SK-N-SH (cell line): Measurements from ENCODE around the gene FREY1. TPM values are rescaled to one million over a fixed set of nuclear protein-coding genes. Genes with fewer than 3 reads are reported as not detected.

Experiments
- CTCF ChIA-PET: fragments of 300-600, 350-600 bp; formaldehyde crosslinking; extraction: SDS; loops from one replicate; lab custom pipeline; 2021; lab: Yijun Ruan, JAX
- POLR2A ChIA-PET: fragments of 350-600 bp; sonication (Branson Sonifier 250); formaldehyde crosslinking; extraction: SDS; loops from one replicate; lab custom pipeline; 2020; ENCODE audit warnings: antibody characterized with exemption, inconsistent platforms; lab: Yijun Ruan, JAX
- DNase-seq: peaks from one replicate; pipeline ENCODE4 v3.0.0; 2012
- H2AFZ ChIP-seq: fragments of 200-600 bp; sonication (generic); 2 replicates; pipeline ENCODE4 v1.8.1; 2016; ENCODE audit warnings: antibody characterized with exemption, mild to moderate bottlenecking, low read depth
- H3F3A ChIP-seq: fragments of 200-600 bp; sonication (generic); replicated peaks from 2 replicates; pipeline ENCODE3; 2016; ENCODE audit warnings: antibody characterized with exemption, mild to moderate bottlenecking; ENCODE audit not compliant: insufficient read depth
- H3K27ac ChIP-seq, 2 experiments: fragments of 200-500 bp in 1 of 2; fragments of 200-600 bp in 1 of 2; sonication (Bioruptor generic) in 1 of 2; sonication (generic), shearing (Covaris generic) in 1 of 2; 2 replicates each; pipeline versions ENCODE4 v1.5.1 to v1.6.1; 2014 to 2016; ENCODE audit warnings: low read depth in 2 of 2, inconsistent platforms in 1 of 2, low read length in 1 of 2, mild to moderate bottlenecking in 1 of 2, mixed read lengths in 1 of 2
- H3K27me3 ChIP-seq: fragments of 200-600 bp; sonication (generic), shearing (Covaris generic); 2 replicates; pipeline ENCODE4 v1.6.1; 2016; ENCODE audit warnings: mixed run types; ENCODE audit not compliant: insufficient read depth
- H3K36me3 ChIP-seq, 2 experiments: fragments of 200-500 bp in 1 of 2; fragments of 200-600 bp in 1 of 2; sonication (Bioruptor generic) in 1 of 2; sonication (generic) in 1 of 2; replicated peaks in 1 of 2; 2 replicates each; pipeline versions ENCODE3 to v1.5.1; 2014 to 2016; ENCODE audit warnings: low read length in 1 of 2, mild to moderate bottlenecking in 1 of 2; ENCODE audit not compliant: insufficient read depth in 2 of 2, control insufficient read depth in 1 of 2
- H3K4me1 ChIP-seq, 2 experiments: fragments of 200-500 bp in 1 of 2; fragments of 200-600 bp in 1 of 2; sonication (Bioruptor generic) in 1 of 2; sonication (generic), shearing (Covaris generic) in 1 of 2; 2 replicates each; pipeline versions ENCODE4 v1.5.1 to v1.6.1; 2014 to 2016; ENCODE audit warnings: low read depth in 1 of 2, low read length in 1 of 2, mixed run types in 1 of 2; ENCODE audit not compliant: insufficient read depth in 2 of 2, control insufficient read depth in 1 of 2
- H3K4me2 ChIP-seq: fragments of 200-600 bp; sonication (generic), shearing (Covaris generic); 2 replicates; pipeline ENCODE4 v1.6.1; 2017; ENCODE audit warnings: mixed run types
- H3K4me3 ChIP-seq, 2 experiments: fragments of 200-500 bp in 1 of 2; fragments of 200-600 bp in 1 of 2; sonication (Bioruptor generic) in 1 of 2; sonication (generic), shearing (Covaris generic) in 1 of 2; 2 replicates each; pipeline versions ENCODE4 v1.5.1 to v1.8.1; 2014 to 2016; ENCODE audit warnings: low read depth in 2 of 2, inconsistent platforms in 1 of 2, low read length in 1 of 2, mild to moderate bottlenecking in 1 of 2, mixed read lengths in 1 of 2, moderate library complexity in 1 of 2
- H3K79me2 ChIP-seq: fragments of 200-600 bp; sonication (generic); 2 replicates; pipeline ENCODE4 v1.8.1; 2017; ENCODE audit warnings: mild to moderate bottlenecking; ENCODE audit not compliant: insufficient read depth
- H3K9ac ChIP-seq: fragments of 200-600 bp; sonication (generic); 2 replicates; pipeline ENCODE4 v1.6.1; 2017; ENCODE audit warnings: mixed run types
- H3K9me2 ChIP-seq: fragments of 200-600 bp; sonication (generic); 2 replicates; pipeline ENCODE4 v1.6.1; 2017; ENCODE audit warnings: mixed run types
- H3K9me3 ChIP-seq: fragments of 200-600 bp; sonication (generic); 2 replicates; pipeline ENCODE4 v1.6.1; 2017; ENCODE audit warnings: mixed run types, mild to moderate bottlenecking, moderate library complexity
- H4K20me1 ChIP-seq: fragments of 200-600 bp; sonication (generic); 2 replicates; pipeline ENCODE4 v1.6.1; 2017; ENCODE audit warnings: mild to moderate bottlenecking, mixed run types; ENCODE audit not compliant: insufficient read depth
- CHD2 ChIP-seq: fragments of 150-350 bp; IDR thresholded peaks from 2 replicates; pipeline ENCODE4 v1.6.1; 2018; ENCODE audit warnings: low read length; ENCODE audit not compliant: partially characterized antibody
- CTCF ChIP-seq: fragments of 200-600 bp; sonication (generic); IDR thresholded peaks from 2 replicates; pipeline ENCODE4 v1.6.1; 2017; ENCODE audit warnings: antibody characterized with exemption, mild to moderate bottlenecking, moderate library complexity
- ELF1 ChIP-seq: IDR thresholded peaks from 2 replicates; pipeline ENCODE4 v1.4.0; 2012
- EP300 ChIP-seq, 2 experiments: IDR thresholded peaks; 2 replicates each; pipeline versions ENCODE4 v1.4.0 to v1.6.1; 2012; ENCODE audit warnings: borderline replicate concordance in 1 of 2, low read depth in 1 of 2, low read length in 1 of 2
- FOSL2 ChIP-seq: IDR thresholded peaks from 2 replicates; pipeline ENCODE4 v1.4.0; 2012; ENCODE audit warnings: low read depth, mild to moderate bottlenecking, moderate library complexity, borderline replicate concordance
- FOXM1 ChIP-seq: IDR thresholded peaks from 2 replicates; pipeline ENCODE4 v1.4.0; 2012; ENCODE audit warnings: low read depth, mild to moderate bottlenecking
- NRF1 ChIP-seq: IDR thresholded peaks from 2 replicates; pipeline ENCODE4 v1.6.1; 2012; ENCODE audit warnings: low read depth, mild to moderate bottlenecking, low read length
- PBX3 ChIP-seq: IDR thresholded peaks from 2 replicates; pipeline ENCODE4; 2012
- POLR2AphosphoS5 ChIP-seq: IDR thresholded peaks from 2 replicates; pipeline ENCODE4 v1.6.1; 2012; ENCODE audit warnings: low read depth, low read length
- RAD21 ChIP-seq: IDR thresholded peaks from 2 replicates; pipeline ENCODE4 v1.6.1; 2012; ENCODE audit warnings: mild to moderate bottlenecking, low read length
- RCOR1 ChIP-seq: fragments of 150-350 bp; IDR thresholded peaks from 2 replicates; pipeline ENCODE4 v1.6.1; 2017; ENCODE audit warnings: antibody characterized with exemption, low read length
- TEAD4 ChIP-seq: IDR thresholded peaks from 2 replicates; pipeline ENCODE4 v1.4.0; 2012; ENCODE audit warnings: mild to moderate bottlenecking, borderline replicate concordance; ENCODE audit not compliant: insufficient read depth
- USF2 ChIP-seq: fragments of 150-350 bp; IDR thresholded peaks from 2 replicates; pipeline ENCODE4 v1.6.1; 2017; ENCODE audit warnings: antibody characterized with exemption, low read length, low read depth, borderline replicate concordance
- YY1 ChIP-seq: IDR thresholded peaks from 2 replicates; pipeline ENCODE4 v1.4.0; 2012; ENCODE audit warnings: low read depth, mild to moderate bottlenecking
- ZBTB33 ChIP-seq: IDR thresholded peaks from 2 replicates; pipeline ENCODE4 v1.4.0; 2012; ENCODE audit warnings: low read depth, borderline replicate concordance
- WGBS: methylation state at CpG from one replicate; pipeline ENCODE4 v1.1.6; 2017; ENCODE audit warnings: low lambda C conversion rate; 5-methylcytosine and 5-hydroxymethylcytosine counted together
- polyA plus RNA-seq, 3 experiments: library from polyadenylated mRNA; depleted of rRNA; stranded (reverse); fragments of >200 nt; gene quantifications; 2 replicates each; pipeline ENCODE4 v1.2.3, GENCODE V29; 2012

FREY1 gene
- polyA plus RNA-seq, 1 of the 3 experiments (the other 2 are of a cell fraction): 0.30 TPM

- DNase-seq: peak; percentile 39
- Histone ChIP-seq H3K9me2 (no peaks in the 10 kb centered on the region), H3K9ac (no peak overlapping the region), H3K27ac (no peak overlapping the region; a peak in 1 of 4 replicates), H3K36me3 (peaks cover 11 to 25% of the 10 kb centered on the region in 2 experiments), H2AFZ (no peak overlapping the region)
- 85% methylated on average over 10 of the region's 14 CpGs for WGBS
- CTCF ChIA-PET: interaction anchor here (0.8 to 5.0 kb wide), 5 partner anchors 15 to 76 kb away, joined by 3 to 25 read pairs (median 5); no protein-coding TSS in a partner anchor
- TF ChIP-seq CTCF: no peak
- TF ChIP-seq NRF1: no peak
- TF ChIP-seq PBX3: no peak
- TF ChIP-seq EP300 (IDR thresholded peaks at IDR 0.05; ENCODE audit: borderline replicate concordance in 1 of 2, low read depth in 1 of 2, low read length in 1 of 2): no peak
- TF ChIP-seq ELF1: no peak
- TF ChIP-seq ZBTB33: no peak
- no peak for TF ChIP-seq TEAD4
- no peak for TF ChIP-seq RCOR1
- no peak for TF ChIP-seq RAD21
- no peak for TF ChIP-seq FOSL2
- TF ChIP-seq USF2: no peak
- no peak for TF ChIP-seq CHD2
- TF ChIP-seq FOXM1: no peak
- TF ChIP-seq YY1: no peak
- TF ChIP-seq POLR2AphosphoS5: no peak
- TF ChIP-seq, all 33 proteins: peak for 0
- no peaks in the 10 kb centered on the region for H4K20me1 ChIP-seq
- H3K4me3 ChIP-seq: no peak overlapping the region
- H3K4me2 ChIP-seq: no peak overlapping the region
- POLR2A ChIA-PET: no interaction called here
- no peaks in the 10 kb centered on the region for H3K79me2 ChIP-seq
- H3K9me3 ChIP-seq: no peaks in the 10 kb centered on the region
- no peaks in the 10 kb centered on the region for H3F3A ChIP-seq
- H3K4me1 ChIP-seq: peaks cover 0 to 5% of the 10 kb centered on the region in 2 experiments; a peak in 1 of 4 replicates
- H3K27me3 ChIP-seq: no peaks in the 10 kb centered on the region
Observed at GRCh38 chr11:45930031-45930794, 23.1 kb upstream of the FREY1 start.
